ENCODE data around the gene TGFBRAP1. TPM values are rescaled to one million over a fixed set of nuclear protein-coding genes. Genes with fewer than 3 reads are reported as not detected.

TGFBRAP1 gene
- total RNA-seq, 3 donors from 2014 or later (not counting 1 experiment from before 2014, with no cell fraction given) = 22.7 to 31.8 (median 27.7) TPM

GRCh38 chr2:105324732-105325131, 4.8 kb downstream of the TGFBRAP1 start:
- no peak for ATAC-seq
- no peak for DNase-seq
- Mint-ChIP-seq H3K36me3 (no peaks in the 10 kb centered on the region), H3K9me3 (no peaks in the 10 kb centered on the region), H3K27me3 (ENCODE audit: low read depth in 2 of 2) (no peaks in the 10 kb centered on the region), H3K4me1 (peaks cover 52 to 63% of the 10 kb centered on the region in 2 donors), H3K4me3 (no peak overlapping the region), H3K27ac (peak overlapping the region; percentile 8 to 52)
- Histone ChIP-seq H3K4me1 (ENCODE audit: control insufficient read depth, insufficient read depth, low read length) (peaks cover 14% of the 10 kb centered on the region), H3K27ac (ENCODE audit: low read length) (no peak overlapping the region), H3K9me3 (ENCODE audit: control insufficient read depth, insufficient read depth, low read length) (no peaks in the 10 kb centered on the region), H3K4me3 (ENCODE audit: low read length) (no peak overlapping the region), H3K36me3 (ENCODE audit: control insufficient read depth, insufficient read depth, low read length) (no peaks in the 10 kb centered on the region), H3K27me3 (ENCODE audit: control insufficient read depth, insufficient read depth, low read length) (no peaks in the 10 kb centered on the region)
- WGBS (ENCODE audit: insufficient coverage) = 77% methylated on average over 4 of the region's 4 CpGs
- no peak for TF ChIP-seq CTCF (IDR thresholded peaks at IDR 0.05)
- intact Hi-C loops (cut with micrococcal nuclease) = no loop called here

GRCh38 chr2:105324101-105324500, 5.4 kb downstream of the TGFBRAP1 start:
- 40% methylated on average over 3 of the region's 4 CpGs for WGBS (ENCODE audit: insufficient coverage)
- H3K9me3 Mint-ChIP-seq = no peaks in the 10 kb centered on the region
- TF ChIP-seq CTCF (IDR thresholded peaks at IDR 0.05) = no peak
- H3K27ac Mint-ChIP-seq = peak overlapping the region; percentile 51 to 59
- ATAC-seq (no peak), DNase-seq (no peak)
- Histone ChIP-seq H3K27ac (ENCODE audit: low read length) (no peak overlapping the region), H3K36me3 (ENCODE audit: control insufficient read depth, insufficient read depth, low read length) (no peaks in the 10 kb centered on the region), H3K9me3 (ENCODE audit: control insufficient read depth, insufficient read depth, low read length) (no peaks in the 10 kb centered on the region), H3K4me1 (ENCODE audit: control insufficient read depth, insufficient read depth, low read length) (peaks cover 12% of the 10 kb centered on the region), H3K27me3 (ENCODE audit: control insufficient read depth, insufficient read depth, low read length) (no peaks in the 10 kb centered on the region), H3K4me3 (ENCODE audit: low read length) (no peak overlapping the region)
- no peaks in the 10 kb centered on the region for H3K36me3 Mint-ChIP-seq
- H3K27me3 Mint-ChIP-seq (ENCODE audit: low read depth in 2 of 2) = no peaks in the 10 kb centered on the region
- peaks cover 49 to 60% of the 10 kb centered on the region in 2 donors for H3K4me1 Mint-ChIP-seq
- intact Hi-C loops (cut with micrococcal nuclease) = no loop called here
- H3K4me3 Mint-ChIP-seq = no peak overlapping the region

GRCh38 chr2:105323111-105323510, 6.4 kb downstream of the TGFBRAP1 start:
- peaks cover 45 to 50% of the 10 kb centered on the region in 2 donors for H3K4me1 Mint-ChIP-seq

More at GRCh38 chr2:105323111-105323510, 6.4 kb downstream of the TGFBRAP1 start:
- intact Hi-C loops (cut with micrococcal nuclease) = no loop called here
- Mint-ChIP-seq H3K36me3 (no peaks in the 10 kb centered on the region), H3K9me3 (no peaks in the 10 kb centered on the region), H3K27ac (peak overlapping the region in 1 of 2 donors; percentile 59), H3K27me3 (ENCODE audit: low read depth in 2 of 2) (no peaks in the 10 kb centered on the region), H3K4me3 (no peak overlapping the region)
- no peak for TF ChIP-seq CTCF (IDR thresholded peaks at IDR 0.05)
- no peaks in the 10 kb centered on the region for H3K27me3 ChIP-seq (ENCODE audit: control insufficient read depth, insufficient read depth, low read length)
- no peaks in the 10 kb centered on the region for H3K36me3 ChIP-seq (ENCODE audit: control insufficient read depth, insufficient read depth, low read length)
- H3K27ac ChIP-seq (ENCODE audit: low read length) = no peak overlapping the region
- peaks cover 2% of the 10 kb centered on the region for H3K4me1 ChIP-seq (ENCODE audit: control insufficient read depth, insufficient read depth, low read length)
- H3K4me3 ChIP-seq (ENCODE audit: low read length) = no peak overlapping the region
- ATAC-seq (no peak), DNase-seq (no peak)
- no peaks in the 10 kb centered on the region for H3K9me3 ChIP-seq (ENCODE audit: control insufficient read depth, insufficient read depth, low read length)
- 58% methylated on average over 5 of the region's 5 CpGs for WGBS (ENCODE audit: insufficient coverage)

Measured in natural killer cell (primary cell).